ENCODE data around the gene ZNF343.

DNA sequence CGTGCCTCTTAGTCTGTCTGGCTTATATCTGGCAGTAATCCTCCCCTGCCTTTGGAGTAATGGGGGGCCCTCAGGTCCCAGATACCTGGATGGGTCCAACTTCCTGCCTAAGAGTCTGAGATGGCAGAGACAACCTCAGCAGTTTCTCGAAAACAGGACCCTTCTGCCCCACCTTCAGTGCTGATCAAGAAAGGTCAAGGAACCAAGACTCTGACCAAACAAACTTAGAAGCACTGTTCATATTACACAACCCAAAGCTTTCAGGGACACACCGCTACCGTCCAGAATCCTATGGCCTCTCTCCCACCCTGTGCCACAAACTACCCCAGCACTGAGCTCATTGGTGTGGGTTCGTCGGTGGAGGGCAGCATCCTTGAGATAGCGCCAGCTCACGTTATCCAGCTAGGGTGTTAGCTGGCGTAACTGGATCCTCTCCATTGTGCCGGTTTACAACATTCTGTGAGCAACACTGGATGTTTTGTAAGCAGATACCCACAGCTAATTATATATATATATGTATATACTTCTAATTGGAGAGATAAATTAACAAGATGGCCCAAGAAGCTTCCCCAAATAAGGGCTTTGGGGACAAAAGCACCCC lies 20.1 kb upstream of the ZNF343 start:
- TF ChIP-seq CTCF (IDR thresholded peaks at IDR 0.05; ENCODE audit: poor library complexity, severe bottlenecking) = no peak
- TF ChIP-seq EP300 (conservative IDR thresholded peaks at IDR 0.05; ENCODE audit: poor library complexity, severe bottlenecking) = no peak
- TF ChIP-seq EZH2 (IDR thresholded peaks at IDR 0.05; ENCODE audit: borderline replicate concordance, insufficient read depth, low read length, poor library complexity, severe bottlenecking) = no peak
- TF ChIP-seq TAF1 (IDR thresholded peaks at IDR 0.05; ENCODE audit: low read depth) = no peak
- no peak for TF ChIP-seq RAD21 (conservative IDR thresholded peaks at IDR 0.05)
